ENCODE data around the gene BTBD9. TPM values are rescaled to one million over a fixed set of nuclear protein-coding genes. Genes with fewer than 3 reads are reported as not detected.
A peak's percentile ranks its signal among the peaks of the same experiment; 100 is the strongest.

The BTBD9 gene
- total RNA-seq, 2 donors from 2014 or later = 16.2 to 28.3 TPM

DNA sequence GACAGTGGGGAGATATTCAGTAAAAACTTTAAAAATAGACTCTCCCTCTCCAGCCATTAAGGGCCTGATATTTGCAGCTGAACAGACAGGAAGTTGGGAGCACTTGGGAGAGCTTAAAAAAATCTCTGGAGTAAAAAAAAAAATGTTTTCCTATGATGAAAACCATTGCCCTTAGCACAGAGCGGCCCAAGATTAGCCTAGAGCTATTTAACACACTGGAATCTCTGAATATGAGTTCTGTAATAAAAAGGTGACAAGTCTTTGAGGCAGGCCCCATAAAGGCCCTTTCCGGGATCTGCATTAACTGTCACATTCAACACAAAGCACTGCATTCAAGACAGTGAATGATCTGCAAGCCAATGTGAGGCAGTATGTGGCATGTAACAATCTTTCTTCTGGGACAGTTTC lies 426.5 kb downstream of the BTBD9 start:
- no peak overlapping the region for H3K27ac Mint-ChIP-seq
- H3K9me3 Mint-ChIP-seq = no peaks in the 10 kb centered on the region
- no peaks in the 10 kb centered on the region for H3K4me1 Mint-ChIP-seq
- no peaks in the 10 kb centered on the region for H3K36me3 Mint-ChIP-seq (ENCODE audit: low read depth)
- no peak for ATAC-seq (replicated peaks)
- H3K4me3 Mint-ChIP-seq = no peak overlapping the region
- no peaks in the 10 kb centered on the region for H3K27me3 Mint-ChIP-seq

- no peak for ATAC-seq (replicated peaks)
- H3K4me3 Mint-ChIP-seq = no peak overlapping the region
- H3K9me3 Mint-ChIP-seq = no peaks in the 10 kb centered on the region
- H3K36me3 Mint-ChIP-seq (ENCODE audit: low read depth) = no peaks in the 10 kb centered on the region
- no peaks in the 10 kb centered on the region for H3K4me1 Mint-ChIP-seq
- no peaks in the 10 kb centered on the region for H3K27me3 Mint-ChIP-seq
- no peak overlapping the region for H3K27ac Mint-ChIP-seq
These were observed 427.1 kb downstream of the BTBD9 start for GRCh38 chr6:38212579-38212978.

DNA sequence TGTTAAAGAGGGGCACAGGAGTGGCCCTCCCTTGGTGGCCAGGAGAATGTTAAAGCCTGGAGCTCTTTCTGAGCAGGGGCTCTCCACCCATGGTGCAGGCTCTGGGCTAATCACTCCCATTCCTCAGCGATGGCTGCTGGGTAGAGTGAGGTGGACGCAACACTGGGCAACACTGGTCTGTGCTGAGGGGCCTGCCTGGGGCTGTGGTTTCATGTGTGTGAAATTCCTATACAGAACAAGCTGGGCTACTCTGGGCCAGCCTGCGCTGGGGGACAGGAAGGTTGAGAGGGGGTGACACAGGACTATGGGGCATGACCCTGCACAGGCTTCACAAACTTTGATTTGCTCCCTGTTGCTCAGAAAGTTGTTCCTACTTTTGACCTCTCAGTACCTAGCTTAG lies 427.6 kb downstream of the BTBD9 start:
- H3K36me3 Mint-ChIP-seq (ENCODE audit: low read depth) = no peaks in the 10 kb centered on the region

DNA sequence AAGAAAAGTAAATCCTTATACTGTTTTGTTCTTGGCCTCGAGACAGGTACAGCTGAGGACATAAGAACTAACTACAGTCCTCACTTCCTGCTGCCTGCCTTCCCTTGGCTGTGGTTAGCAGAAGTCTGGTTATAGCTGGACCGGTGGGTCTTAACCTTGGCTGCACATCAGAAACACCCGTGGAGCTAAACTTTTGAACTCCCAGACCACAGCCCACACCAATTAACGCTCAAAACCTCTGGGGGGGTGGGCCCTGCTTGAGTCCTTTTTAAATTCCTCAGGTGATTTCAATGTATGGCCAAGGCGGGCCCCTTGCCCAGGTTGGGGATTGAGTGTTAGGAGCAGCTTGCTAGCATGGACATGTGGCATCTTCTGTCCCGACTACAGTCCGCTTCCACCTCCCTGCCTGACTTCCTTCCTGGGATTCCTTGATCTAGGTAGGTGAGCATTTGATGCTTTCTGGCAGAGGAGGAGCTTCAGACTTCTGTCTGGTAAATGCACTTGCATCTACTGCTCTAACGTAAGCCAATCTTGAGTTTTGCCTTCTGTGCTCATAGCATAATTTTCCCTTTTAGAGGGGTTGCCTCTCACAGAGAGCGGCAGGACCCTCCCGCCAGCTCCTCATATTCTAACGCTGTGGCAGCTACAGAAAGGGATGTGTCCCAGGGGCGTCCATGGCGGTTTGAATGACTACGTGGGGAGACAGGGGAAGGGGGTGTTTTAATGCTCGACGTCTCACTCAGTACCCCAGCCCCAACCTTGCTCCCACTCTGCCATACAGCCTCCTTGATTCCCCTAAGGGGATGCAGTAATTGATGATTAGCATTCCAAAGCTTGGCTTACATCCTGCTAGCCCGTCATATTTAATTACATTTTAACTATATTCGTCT lies 430.1 kb downstream of the BTBD9 start:
- H3K4me1 Mint-ChIP-seq = no peaks in the 10 kb centered on the region
- H3K27me3 Mint-ChIP-seq = no peaks in the 10 kb centered on the region
- no peaks in the 10 kb centered on the region for H3K9me3 Mint-ChIP-seq
- peaks cover 1% of the 10 kb centered on the region for H3K36me3 Mint-ChIP-seq (ENCODE audit: low read depth)
- no peak for ATAC-seq (replicated peaks)
- no peak overlapping the region for H3K27ac Mint-ChIP-seq
- H3K4me3 Mint-ChIP-seq = no peak overlapping the region

More for the DNA sequence above, 427.6 kb downstream of the BTBD9 start:
- no peak overlapping the region for H3K27ac Mint-ChIP-seq
- no peak overlapping the region for H3K4me3 Mint-ChIP-seq
- H3K4me1 Mint-ChIP-seq = no peaks in the 10 kb centered on the region
- ATAC-seq (replicated peaks) = no peak
- no peaks in the 10 kb centered on the region for H3K9me3 Mint-ChIP-seq
- H3K27me3 Mint-ChIP-seq = no peaks in the 10 kb centered on the region

DNA sequence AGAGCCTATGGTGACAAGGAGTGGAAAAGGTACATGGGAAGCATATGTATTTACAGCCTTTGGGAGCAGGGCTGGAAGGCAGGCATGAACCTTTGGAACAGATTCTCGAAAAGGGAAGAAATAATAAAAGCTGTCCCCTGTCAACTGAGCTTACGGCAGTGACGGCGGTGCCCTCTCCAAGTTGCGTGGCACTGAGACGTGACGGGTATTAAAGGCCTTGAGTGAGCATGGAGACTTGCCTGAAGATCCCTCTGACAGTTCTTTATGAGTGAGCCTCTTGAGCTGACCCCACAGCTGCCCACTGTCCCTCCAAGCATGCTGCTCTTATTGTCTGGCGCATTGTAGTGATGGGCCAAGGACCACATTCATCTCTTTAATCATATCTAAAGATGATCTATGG lies 431.7 kb downstream of the BTBD9 start:
- Mint-ChIP-seq H3K27me3 (no peaks in the 10 kb centered on the region), H3K36me3 (ENCODE audit: low read depth) (peaks cover 6% of the 10 kb centered on the region), H3K9me3 (no peaks in the 10 kb centered on the region), H3K4me1 (no peaks in the 10 kb centered on the region), H3K4me3 (no peak overlapping the region), H3K27ac (no peak overlapping the region)
- ATAC-seq (replicated peaks) = no peak

DNA sequence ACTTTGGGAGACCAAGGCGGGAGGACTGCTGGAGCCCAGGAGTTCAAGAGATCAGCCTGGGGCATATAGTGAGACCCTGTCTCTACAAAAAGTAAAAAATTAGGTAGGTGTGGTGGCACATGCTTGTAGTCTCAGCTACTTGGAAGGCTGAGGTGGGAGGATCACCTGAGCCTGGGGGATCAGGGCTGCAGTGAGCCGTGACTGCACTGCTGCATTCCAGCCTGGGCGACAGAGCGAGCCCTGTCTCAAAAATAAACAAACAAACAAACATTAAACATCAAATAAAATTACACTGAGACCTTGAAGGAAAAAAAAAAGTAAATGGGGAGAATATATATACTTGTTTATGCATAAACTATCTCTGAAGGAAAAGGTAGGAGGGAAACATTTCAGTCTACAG lies 432.4 kb downstream of the BTBD9 start:
- Mint-ChIP-seq H3K27me3 (no peaks in the 10 kb centered on the region), H3K9me3 (no peaks in the 10 kb centered on the region), H3K27ac (no peak overlapping the region), H3K4me3 (no peak overlapping the region), H3K36me3 (ENCODE audit: low read depth) (peaks cover 6% of the 10 kb centered on the region), H3K4me1 (no peaks in the 10 kb centered on the region)
- no peak for ATAC-seq (replicated peaks)

- Mint-ChIP-seq H3K27me3 (no peaks in the 10 kb centered on the region), H3K36me3 (ENCODE audit: low read depth) (peaks cover 7% of the 10 kb centered on the region), H3K4me1 (peaks cover 4% of the 10 kb centered on the region), H3K9me3 (no peaks in the 10 kb centered on the region), H3K4me3 (no peak overlapping the region), H3K27ac (peak overlapping the region; percentile 58)
- no peak for ATAC-seq (replicated peaks)
These were observed 441.5 kb downstream of the BTBD9 start for GRCh38 chr6:38198219-38198618.

GRCh38 chr6:38195113-38195635 lies 444.6 kb downstream of the BTBD9 start:
- no peak overlapping the region for H3K4me3 Mint-ChIP-seq
- H3K27ac Mint-ChIP-seq = peak overlapping the region; percentile 28
- H3K36me3 Mint-ChIP-seq (ENCODE audit: low read depth) = peaks cover 12% of the 10 kb centered on the region
- H3K27me3 Mint-ChIP-seq = no peaks in the 10 kb centered on the region
- peaks cover 4% of the 10 kb centered on the region for H3K4me1 Mint-ChIP-seq
- no peak for ATAC-seq (replicated peaks)
- H3K9me3 Mint-ChIP-seq = no peaks in the 10 kb centered on the region

DNA sequence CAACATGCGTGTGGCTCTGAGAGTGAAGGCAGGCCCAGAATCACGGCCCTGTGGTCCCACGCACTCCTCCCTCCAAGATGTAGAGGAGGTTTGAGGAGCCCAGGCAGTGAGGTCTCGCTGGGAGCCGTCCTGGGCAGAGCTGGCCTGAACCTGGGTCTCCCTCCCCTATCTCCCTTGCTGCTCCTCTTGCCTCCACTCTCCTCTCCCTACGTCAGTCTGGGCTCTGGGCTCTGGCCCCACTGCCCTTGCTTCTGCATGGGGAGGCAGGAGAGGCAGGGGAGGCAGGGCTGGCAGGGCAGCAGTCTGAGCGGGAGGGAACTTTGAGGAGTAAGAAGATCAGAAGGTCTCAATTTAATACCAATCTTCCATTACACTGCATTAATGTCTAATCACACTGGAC lies 445.1 kb downstream of the BTBD9 start:
- no peak for ATAC-seq (replicated peaks)
- no peaks in the 10 kb centered on the region for H3K9me3 Mint-ChIP-seq
- H3K4me3 Mint-ChIP-seq = no peak overlapping the region
- H3K4me1 Mint-ChIP-seq = peaks cover 4% of the 10 kb centered on the region
- H3K27me3 Mint-ChIP-seq = no peaks in the 10 kb centered on the region
- no peak overlapping the region for H3K27ac Mint-ChIP-seq
- H3K36me3 Mint-ChIP-seq (ENCODE audit: low read depth) = peaks cover 12% of the 10 kb centered on the region

DNA sequence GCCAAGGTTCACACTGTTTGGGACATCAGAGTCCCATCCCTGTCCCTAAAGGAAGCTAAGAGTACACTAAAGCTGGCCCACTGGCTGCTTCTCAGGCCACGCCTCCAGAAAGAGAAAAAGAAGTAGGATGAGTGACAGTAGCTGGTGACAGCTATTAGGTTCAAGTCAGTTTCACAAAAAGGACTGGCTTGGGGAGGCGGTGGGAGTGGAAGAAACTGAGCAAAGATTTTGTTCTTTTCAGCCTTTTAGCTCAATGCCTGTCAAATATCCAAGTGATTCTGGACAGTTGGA lies 445.5 kb downstream of the BTBD9 start:
- Mint-ChIP-seq H3K4me1 (peaks cover 4% of the 10 kb centered on the region), H3K27me3 (no peaks in the 10 kb centered on the region), H3K27ac (no peak overlapping the region), H3K36me3 (ENCODE audit: low read depth) (peaks cover 12% of the 10 kb centered on the region), H3K4me3 (no peak overlapping the region), H3K9me3 (no peaks in the 10 kb centered on the region)
- ATAC-seq (replicated peaks) = no peak

- H3K27ac Mint-ChIP-seq = no peak overlapping the region
- no peak for ATAC-seq (replicated peaks)
- peaks cover 12% of the 10 kb centered on the region for H3K36me3 Mint-ChIP-seq (ENCODE audit: low read depth)
- no peaks in the 10 kb centered on the region for H3K9me3 Mint-ChIP-seq
- H3K27me3 Mint-ChIP-seq = no peaks in the 10 kb centered on the region
- peaks cover 4% of the 10 kb centered on the region for H3K4me1 Mint-ChIP-seq
- no peak overlapping the region for H3K4me3 Mint-ChIP-seq
These were observed 446.0 kb downstream of the BTBD9 start for GRCh38 chr6:38193481-38194281.

GRCh38 chr6:38193051-38193450 lies 446.7 kb downstream of the BTBD9 start:
- H3K27me3 Mint-ChIP-seq = no peaks in the 10 kb centered on the region
- no peak overlapping the region for H3K4me3 Mint-ChIP-seq
- ATAC-seq (replicated peaks) = no peak
- H3K36me3 Mint-ChIP-seq (ENCODE audit: low read depth) = peaks cover 12% of the 10 kb centered on the region
- H3K4me1 Mint-ChIP-seq = peaks cover 4% of the 10 kb centered on the region
- H3K9me3 Mint-ChIP-seq = no peaks in the 10 kb centered on the region
- no peak overlapping the region for H3K27ac Mint-ChIP-seq

DNA sequence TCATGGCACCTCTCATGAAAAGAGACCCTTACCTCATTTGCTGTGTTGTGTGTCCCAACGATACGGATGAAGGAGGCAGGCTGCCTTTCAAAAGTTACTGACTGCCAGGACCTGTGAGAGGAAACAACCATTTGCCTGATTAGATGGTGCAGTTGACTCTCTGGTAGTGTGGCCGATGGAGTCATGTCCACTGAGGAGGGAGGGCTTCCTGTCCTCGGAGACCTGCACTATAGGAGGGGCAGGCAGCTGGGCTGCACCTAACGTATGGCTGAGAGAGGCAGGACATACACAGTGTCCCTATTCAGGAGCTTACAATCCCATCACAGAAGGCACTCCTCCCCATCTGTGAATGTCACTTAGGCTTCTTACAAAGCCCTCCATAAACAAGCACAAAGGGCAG lies 447.2 kb downstream of the BTBD9 start:
- peaks cover 4% of the 10 kb centered on the region for H3K4me1 Mint-ChIP-seq
- no peaks in the 10 kb centered on the region for H3K27me3 Mint-ChIP-seq
- ATAC-seq (replicated peaks) = no peak

DNA sequence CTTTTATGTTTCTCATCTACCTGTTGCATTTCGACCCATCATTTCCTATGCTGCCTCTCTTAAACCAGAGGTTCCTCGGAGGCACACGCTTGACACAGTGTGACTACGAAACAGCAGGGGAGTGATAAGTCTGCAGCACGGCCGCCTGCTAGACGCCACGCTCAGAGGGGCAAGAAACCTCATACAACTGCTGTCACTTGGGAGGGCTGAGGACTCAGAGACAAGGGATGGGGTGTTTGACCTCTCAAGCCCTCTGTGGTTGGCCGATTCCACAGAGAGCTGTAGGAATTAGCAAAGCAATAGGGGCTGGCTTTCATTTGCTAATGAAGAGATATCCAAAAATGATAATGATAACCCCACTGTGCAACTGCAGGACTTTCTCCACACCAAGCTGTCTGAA lies 447.7 kb downstream of the BTBD9 start:
- no peak overlapping the region for H3K4me3 Mint-ChIP-seq
- no peaks in the 10 kb centered on the region for H3K9me3 Mint-ChIP-seq
- H3K36me3 Mint-ChIP-seq (ENCODE audit: low read depth) = peaks cover 9% of the 10 kb centered on the region
- no peak for ATAC-seq (replicated peaks)
- no peak overlapping the region for H3K27ac Mint-ChIP-seq
- H3K4me1 Mint-ChIP-seq = peaks cover 4% of the 10 kb centered on the region
- H3K27me3 Mint-ChIP-seq = no peaks in the 10 kb centered on the region

More for the DNA sequence above, 447.2 kb downstream of the BTBD9 start:
- no peaks in the 10 kb centered on the region for H3K9me3 Mint-ChIP-seq
- H3K4me3 Mint-ChIP-seq = no peak overlapping the region
- peaks cover 6% of the 10 kb centered on the region for H3K36me3 Mint-ChIP-seq (ENCODE audit: low read depth)
- H3K27ac Mint-ChIP-seq = no peak overlapping the region

- H3K4me1 Mint-ChIP-seq = peaks cover 4% of the 10 kb centered on the region
- no peaks in the 10 kb centered on the region for H3K27me3 Mint-ChIP-seq
- H3K9me3 Mint-ChIP-seq = no peaks in the 10 kb centered on the region
- H3K36me3 Mint-ChIP-seq (ENCODE audit: low read depth) = peaks cover 10% of the 10 kb centered on the region
- no peak for ATAC-seq (replicated peaks)
- H3K4me3 Mint-ChIP-seq = no peak overlapping the region
- H3K27ac Mint-ChIP-seq = no peak overlapping the region
These were observed 448.3 kb downstream of the BTBD9 start for GRCh38 chr6:38191418-38191817.
